Mesenchymal stem cell (in vitro differentiated cells and primary cell): ENCODE results near the gene NPLOC4.
A peak's percentile ranks its signal among the peaks of the same experiment; 100 is the strongest.
"Not testable (repeated sequence)": the region's sequence is repeated elsewhere in the genome, so short reads cannot be mapped to it uniquely, and the experiment has no call there.

ENCODE experiments used
- DNase-seq: peaks from one replicate; pipeline ENCODE4 v3.0.0-alpha.2; 2013
- H2AFZ ChIP-seq: one replicate; pipeline ENCODE4 v1.6.1; 2013; ENCODE audit warnings: low read depth, mild to moderate bottlenecking, control low read depth, inconsistent platforms, low read length, moderate library complexity
- H2AK5ac ChIP-seq: 2 replicates; pipeline ENCODE4 v1.6.1; 2013; ENCODE audit warnings: low read length, moderate library complexity, mild to moderate bottlenecking, inconsistent platforms; ENCODE audit not compliant: severe bottlenecking
- H2BK120ac ChIP-seq: one replicate; pipeline ENCODE4 v1.6.1; 2013; ENCODE audit warnings: low read depth, mild to moderate bottlenecking, inconsistent platforms, low read length, moderate library complexity
- H2BK12ac ChIP-seq, 2 experiments: one replicate each; pipeline ENCODE4 v1.6.1; 2013; ENCODE audit warnings: inconsistent platforms in 2 of 2, low read length in 2 of 2, mild to moderate bottlenecking in 2 of 2, moderate library complexity in 2 of 2, control low read depth in 1 of 2
- H2BK15ac ChIP-seq: one replicate; pipeline ENCODE4 v1.6.1; 2013; ENCODE audit warnings: mild to moderate bottlenecking, low read depth, inconsistent platforms; ENCODE audit not compliant: poor library complexity, severe bottlenecking
- H2BK5ac ChIP-seq: 2 replicates; pipeline ENCODE4 v1.6.1; 2013; ENCODE audit warnings: low read depth, mild to moderate bottlenecking, low read length, control low read depth, inconsistent platforms; ENCODE audit not compliant: poor library complexity, severe bottlenecking
- H3K14ac ChIP-seq, 2 experiments: one replicate each; pipeline ENCODE4 v1.6.1; 2013; ENCODE audit warnings: inconsistent platforms in 2 of 2, low read length in 2 of 2, control low read depth in 1 of 2, mild to moderate bottlenecking in 1 of 2, moderate library complexity in 1 of 2
- H3K18ac ChIP-seq, 2 experiments: one replicate each; pipeline ENCODE4 v1.6.1; 2013; ENCODE audit warnings: inconsistent platforms in 2 of 2, low read length in 2 of 2, control low read depth in 1 of 2, low read depth in 1 of 2, mild to moderate bottlenecking in 1 of 2
- H3K23ac ChIP-seq, 2 experiments: one replicate each; pipeline ENCODE4 v1.6.1; 2013; ENCODE audit warnings: inconsistent platforms in 2 of 2, low read length in 2 of 2, mild to moderate bottlenecking in 2 of 2, moderate library complexity in 2 of 2, control low read depth in 1 of 2
- H3K27ac ChIP-seq: 2 replicates; pipeline ENCODE4 v1.5.1; 2013; ENCODE audit warnings: mild to moderate bottlenecking, moderate library complexity, low read length, control low read depth, inconsistent platforms; ENCODE audit not compliant: poor library complexity, severe bottlenecking
- H3K27me3 ChIP-seq, 2 experiments: 2 replicates each; pipeline versions ENCODE4 v1.6.1 to v1.7.0; 2013; ENCODE audit warnings: low read length in 2 of 2, mild to moderate bottlenecking in 2 of 2, moderate library complexity in 2 of 2, control low read depth in 1 of 2, inconsistent platforms in 1 of 2; ENCODE audit not compliant: control insufficient read depth in 1 of 2, insufficient read depth in 1 of 2
- H3K36me3 ChIP-seq, 2 experiments: 2 replicates each; pipeline versions ENCODE4 v1.6.1 to v1.7.0; 2013; ENCODE audit warnings: low read length in 2 of 2, control low read depth in 1 of 2, inconsistent platforms in 1 of 2, low read depth in 1 of 2, mild to moderate bottlenecking in 1 of 2; ENCODE audit not compliant: insufficient read depth in 2 of 2, control insufficient read depth in 1 of 2
- H3K4ac ChIP-seq, 2 experiments: one replicate each; pipeline ENCODE4 v1.6.1; 2013; ENCODE audit warnings: inconsistent platforms in 2 of 2, low read length in 2 of 2, mild to moderate bottlenecking in 2 of 2, moderate library complexity in 2 of 2, control low read depth in 1 of 2, low read depth in 1 of 2
- H3K4me1 ChIP-seq: 2 replicates; pipeline ENCODE4 v1.6.1; 2013; ENCODE audit warnings: low read depth, low read length, control low read depth; ENCODE audit not compliant: control insufficient read depth, insufficient read depth
- H3K4me2 ChIP-seq: 2 replicates; pipeline ENCODE4 v1.6.1; 2013; ENCODE audit warnings: low read length, mild to moderate bottlenecking, inconsistent platforms; ENCODE audit not compliant: poor library complexity, severe bottlenecking
- H3K4me3 ChIP-seq, 2 experiments: 2 replicates each; pipeline versions ENCODE4 v1.5.1 to v1.7.0; 2013; ENCODE audit warnings: low read length in 2 of 2, mild to moderate bottlenecking in 2 of 2, control low read depth in 1 of 2, low read depth in 1 of 2; ENCODE audit not compliant: insufficient read depth in 1 of 2
- H3K79me1 ChIP-seq: replicated peaks from 2 replicates; pipeline ENCODE4 v1.6.1; 2013; ENCODE audit warnings: mild to moderate bottlenecking, control low read depth, low read length, inconsistent platforms; ENCODE audit not compliant: poor library complexity, severe bottlenecking
- H3K9ac ChIP-seq: 2 replicates; pipeline ENCODE4 v1.7.0; 2013; ENCODE audit warnings: mild to moderate bottlenecking, low read length, moderate library complexity
- H3K9me3 ChIP-seq: 2 replicates; pipeline ENCODE4 v1.7.0; 2013; ENCODE audit warnings: mild to moderate bottlenecking, low read length; ENCODE audit not compliant: control insufficient read depth
- H4K8ac ChIP-seq: one replicate; pipeline ENCODE4 v1.6.1; 2013; ENCODE audit warnings: inconsistent platforms, mild to moderate bottlenecking, low read length, moderate library complexity
- H4K91ac ChIP-seq: one replicate; pipeline ENCODE4 v1.6.1; 2013; ENCODE audit warnings: mild to moderate bottlenecking, low read length, inconsistent platforms
- WGBS: methylation state at CpG from one replicate; pipeline ENCODE4 v1.1.7; 2013; ENCODE audit warnings: mixed read lengths; 5-methylcytosine and 5-hydroxymethylcytosine counted together

The NPLOC4 gene

GRCh38 chr17:81681672-81682071 is 44.8 kb upstream of the NPLOC4 start:
- Histone ChIP-seq H2BK15ac (no peak overlapping the region), H2BK120ac (no peak overlapping the region), H4K8ac (no peak overlapping the region), H2BK12ac (no peak overlapping the region), H3K4me1 (peaks cover 44% of the 10 kb centered on the region), H2AK5ac (no peak overlapping the region), H3K23ac (no peak overlapping the region), H3K27me3 (no peaks in the 10 kb centered on the region), H2AFZ (no peak overlapping the region), H3K36me3 (peaks cover 25 to 30% of the 10 kb centered on the region in 2 experiments), H3K14ac (no peak overlapping the region), H3K27ac (peak overlapping the region; percentile 85), H3K9ac (peak overlapping the region; percentile 92), H3K4ac (no peak overlapping the region), H3K4me3 (peak overlapping the region in 1 of 2 experiments; percentile 89), H4K91ac (no peak overlapping the region), H2BK5ac (no peak overlapping the region), H3K4me2 (peak overlapping the region; percentile 29), H3K18ac (no peak overlapping the region), H3K9me3 (no peaks in the 10 kb centered on the region), H3K79me1 (peaks cover 8% of the 10 kb centered on the region)
- WGBS, result 97% methylated on average over 17 of the region's 17 CpGs
- DNase-seq, result no peak

- Histone ChIP-seq H3K27me3 (no peaks in the 10 kb centered on the region), H3K9ac (no peak overlapping the region), H3K4me3 (no peak overlapping the region), H3K4ac (no peak overlapping the region), H2BK15ac (no peak overlapping the region), H4K8ac (no peak overlapping the region), H2BK12ac (no peak overlapping the region), H3K4me1 (peaks cover 43% of the 10 kb centered on the region), H3K79me1 (peaks cover 10% of the 10 kb centered on the region), H3K14ac (no peak overlapping the region), H3K18ac (no peak overlapping the region), H2AFZ (no peak overlapping the region), H3K9me3 (no peaks in the 10 kb centered on the region), H3K23ac (no peak overlapping the region), H4K91ac (no peak overlapping the region), H3K4me2 (no peak overlapping the region), H3K27ac (no peak overlapping the region), H2BK5ac (no peak overlapping the region), H2BK120ac (no peak overlapping the region), H3K36me3 (peaks cover 17 to 21% of the 10 kb centered on the region in 2 experiments), H2AK5ac (peak overlapping the region; percentile 14)
- no peak for DNase-seq
- 94% methylated on average over 11 of the region's 11 CpGs for WGBS
These were observed 43.2 kb upstream of the NPLOC4 start for GRCh38 chr17:81680150-81680549.

GRCh38 chr17:81676906-81677305 is 40.0 kb upstream of the NPLOC4 start:
- no peak overlapping the region for H2BK120ac ChIP-seq
- H2BK12ac ChIP-seq, result no peak overlapping the region
- peaks cover 45 to 50% of the 10 kb centered on the region in 2 experiments for H3K36me3 ChIP-seq
- no peak overlapping the region for H3K4ac ChIP-seq
- H2BK15ac ChIP-seq, result no peak overlapping the region
- no peak overlapping the region for H3K18ac ChIP-seq
- H3K14ac ChIP-seq, result no peak overlapping the region
- H3K4me3 ChIP-seq, result no peak overlapping the region
- H4K8ac ChIP-seq, result no peak overlapping the region
- no peak for DNase-seq
- peak overlapping the region; percentile 54 for H2AK5ac ChIP-seq
- no peak overlapping the region for H2BK5ac ChIP-seq
- H3K9me3 ChIP-seq, result no peaks in the 10 kb centered on the region
- H3K79me1 ChIP-seq, result peaks cover 27% of the 10 kb centered on the region
- no peak overlapping the region for H3K9ac ChIP-seq
- WGBS, result 96% methylated on average over 17 of the region's 17 CpGs
- H3K27ac ChIP-seq, result no peak overlapping the region
- no peak overlapping the region for H4K91ac ChIP-seq
- no peaks in the 10 kb centered on the region for H3K27me3 ChIP-seq
- H2AFZ ChIP-seq, result no peak overlapping the region
- peaks cover 31% of the 10 kb centered on the region for H3K4me1 ChIP-seq
- H3K4me2 ChIP-seq, result no peak overlapping the region
- H3K23ac ChIP-seq, result no peak overlapping the region

GRCh38 chr17:81675515-81676221 is 38.8 kb upstream of the NPLOC4 start:
- not testable (repeated sequence) for H4K91ac ChIP-seq, H3K23ac ChIP-seq, H3K9ac ChIP-seq, H3K27me3 ChIP-seq, H3K4me2 ChIP-seq, H4K8ac ChIP-seq, H2BK15ac ChIP-seq, H3K4ac ChIP-seq, H3K14ac ChIP-seq, H2BK12ac ChIP-seq, H3K18ac ChIP-seq, H3K4me3 ChIP-seq, H2AFZ ChIP-seq, H2BK120ac ChIP-seq, H3K9me3 ChIP-seq, H2BK5ac ChIP-seq
- Histone ChIP-seq H3K4me1 (peaks cover 20% of the 10 kb centered on the region), H3K27ac (peak overlapping the region; percentile 2), H3K36me3 (peaks cover 51 to 57% of the 10 kb centered on the region in 2 experiments), H3K79me1 (peaks cover 35% of the 10 kb centered on the region), H2AK5ac (peak overlapping the region; percentile 38)
- WGBS, result 46% methylated on average over 10 of the region's 18 CpGs
- peak; percentile 57 for DNase-seq
